Measurements from ENCODE around the gene CLEC4C. TPM values are rescaled to one million over a fixed set of nuclear protein-coding genes. Genes with fewer than 3 reads are reported as not detected.

The CLEC4C gene
- total and polyA plus RNA-seq, 10 of the 15 experiments (the other 5 are each of a cell fraction or from before 2014, with no cell fraction given), result 0.38 to 12.2 (median 4.6) TPM

DNA sequence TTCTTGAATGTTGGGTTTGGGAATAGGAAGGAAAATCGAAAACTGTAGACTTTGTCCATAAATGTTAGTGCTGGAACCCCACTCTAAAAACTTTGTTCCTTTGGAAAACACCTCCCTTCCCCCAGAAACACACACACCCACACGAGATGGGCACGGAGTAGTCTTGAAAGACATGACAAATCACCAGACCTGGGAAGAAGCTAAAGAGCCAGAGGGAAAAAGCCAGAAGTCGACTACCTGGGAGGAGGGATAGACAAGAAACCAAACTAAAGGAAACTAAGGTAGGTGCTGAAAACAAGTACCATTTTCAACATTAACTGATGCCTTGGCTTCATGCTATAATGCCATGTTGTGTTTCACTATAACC is 41.1 kb upstream of the CLEC4C start:
- FAIRE-seq, result no peak
- H2AFZ ChIP-seq (ENCODE audit: control insufficient read depth, low read depth, low read length), result no peak overlapping the region
- POLR2A ChIA-PET, result no interaction called here

DNA sequence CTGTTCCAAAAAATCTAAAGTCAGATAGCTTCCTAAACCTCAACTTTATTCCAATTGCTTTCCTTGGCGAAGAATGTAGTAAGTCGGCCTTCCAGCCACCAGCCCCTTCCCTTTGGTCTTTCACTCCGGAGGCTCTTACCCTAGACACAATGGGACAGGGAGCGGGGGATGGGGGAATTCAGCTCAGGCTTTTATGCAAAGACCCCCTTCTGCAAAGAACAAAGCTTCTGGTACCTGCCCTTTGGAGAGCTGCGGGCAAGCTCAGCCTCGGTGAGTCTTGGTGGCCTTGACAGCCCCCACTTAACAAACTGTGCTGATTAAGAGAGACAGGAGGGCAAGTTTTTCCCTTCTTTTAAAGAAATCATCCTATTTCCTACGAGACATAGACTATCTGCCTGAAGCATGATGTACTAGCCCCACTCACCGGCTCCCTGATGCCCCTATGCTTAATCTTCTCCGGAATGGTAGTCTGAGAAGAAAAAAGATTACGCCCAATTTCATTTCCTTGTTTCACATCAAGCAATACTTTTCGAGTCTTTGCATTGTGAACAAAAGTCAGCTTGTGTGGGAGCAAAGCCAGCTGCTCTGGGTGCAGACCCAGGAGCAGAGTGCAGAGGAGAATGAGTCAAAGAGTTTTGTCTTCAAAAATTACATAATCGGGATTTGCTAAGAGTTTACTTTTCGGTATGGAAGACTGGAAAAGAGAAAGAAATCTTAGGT is 40.6 kb upstream of the CLEC4C start:
- H3K9me3 ChIP-seq (replicated peaks; ENCODE audit: control insufficient read depth, insufficient read depth, low read length), result no peaks in the 10 kb centered on the region
- no peaks in the 10 kb centered on the region; a peak in 1 of 4 replicates for H3K27me3 ChIP-seq (replicated peaks in 1 of 2; ENCODE audit: control insufficient read depth in 2 of 2, insufficient read depth in 2 of 2, low read length in 1 of 2)
- 46% methylated on average over 13 of the region's 13 CpGs for WGBS (ENCODE audit: insufficient coverage, insufficient replicate concordance, low lambda C conversion rate, missing lambda C conversion rate)
- RAD21 ChIA-PET (ENCODE audit: unreplicated experiment), result no interaction called here
- no peaks in the 10 kb centered on the region for H3K79me2 ChIP-seq (ENCODE audit: control insufficient read depth, insufficient read depth, low read length)
- H3K27ac ChIP-seq (ENCODE audit: control insufficient read depth, insufficient read depth), result no peak overlapping the region
- H3K9ac ChIP-seq (ENCODE audit: control insufficient read depth, insufficient read depth, low read length), result no peak overlapping the region
- H3K4me2 ChIP-seq (ENCODE audit: control insufficient read depth, insufficient read depth), result no peak overlapping the region
- ATAC-seq, result no peak
- no peak overlapping the region for H3K4me3 ChIP-seq
- SMC1A ChIA-PET (ENCODE audit: uncharacterized antibody, unreplicated experiment), result no interaction called here
- H4K20me1 ChIP-seq (ENCODE audit: control insufficient read depth, insufficient read depth), result no peaks in the 10 kb centered on the region
- CTCF ChIA-PET, result no interaction called here
- no peak for FAIRE-seq
- POLR2A ChIA-PET, result no interaction called here
- in situ Hi-C loops (cut with MboI), result no loop called here
- H2AFZ ChIP-seq (ENCODE audit: control insufficient read depth, low read depth, low read length), result no peak overlapping the region
- intact Hi-C loops (cut with micrococcal nuclease; ENCODE audit: unreplicated experiment), result no loop called here
- BruUV-seq (replicated peaks), result no TSS peak
- no peaks in the 10 kb centered on the region for H3K36me3 ChIP-seq (ENCODE audit: control insufficient read depth in 2 of 2, insufficient read depth in 2 of 2, low read length in 1 of 2)
- H3K4me1 ChIP-seq (ENCODE audit: control insufficient read depth, insufficient read depth, low read length), result no peaks in the 10 kb centered on the region
- DNase-seq (ENCODE audit: low read depth, low spot score), result no peak
- TF ChIP-seq ZBED1 (IDR thresholded peaks at IDR 0.05; ENCODE audit: borderline replicate concordance), result no peak
- TF ChIP-seq, protein P1, sequence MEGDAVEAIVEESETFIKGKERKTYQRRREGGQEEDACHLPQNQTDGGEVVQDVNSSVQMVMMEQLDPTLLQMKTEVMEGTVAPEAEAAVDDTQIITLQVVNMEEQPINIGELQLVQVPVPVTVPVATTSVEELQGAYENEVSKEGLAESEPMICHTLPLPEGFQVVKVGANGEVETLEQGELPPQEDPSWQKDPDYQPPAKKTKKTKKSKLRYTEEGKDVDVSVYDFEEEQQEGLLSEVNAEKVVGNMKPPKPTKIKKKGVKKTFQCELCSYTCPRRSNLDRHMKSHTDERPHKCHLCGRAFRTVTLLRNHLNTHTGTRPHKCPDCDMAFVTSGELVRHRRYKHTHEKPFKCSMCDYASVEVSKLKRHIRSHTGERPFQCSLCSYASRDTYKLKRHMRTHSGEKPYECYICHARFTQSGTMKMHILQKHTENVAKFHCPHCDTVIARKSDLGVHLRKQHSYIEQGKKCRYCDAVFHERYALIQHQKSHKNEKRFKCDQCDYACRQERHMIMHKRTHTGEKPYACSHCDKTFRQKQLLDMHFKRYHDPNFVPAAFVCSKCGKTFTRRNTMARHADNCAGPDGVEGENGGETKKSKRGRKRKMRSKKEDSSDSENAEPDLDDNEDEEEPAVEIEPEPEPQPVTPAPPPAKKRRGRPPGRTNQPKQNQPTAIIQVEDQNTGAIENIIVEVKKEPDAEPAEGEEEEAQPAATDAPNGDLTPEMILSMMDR (IDR thresholded peaks at IDR 0.05 in 2 of 3, conservative IDR thresholded peaks at IDR 0.05 in 1 of 3; ENCODE audit: control insufficient read depth in 2 of 3, extremely low read depth in 1 of 3, insufficient read depth in 1 of 3, low read depth in 3 of 3, low read length in 3 of 3), result no peak
- TF ChIP-seq FOXM1 (IDR thresholded peaks at IDR 0.05; ENCODE audit: low read depth, low read length), result no peak
- TF ChIP-seq SMAD5 (IDR thresholded peaks at IDR 0.05; ENCODE audit: low read depth), result no peak
- no peak for TF ChIP-seq RB1 (IDR thresholded peaks at IDR 0.05; ENCODE audit: borderline replicate concordance)
- TF ChIP-seq KAT2A (conservative IDR thresholded peaks at IDR 0.05; ENCODE audit: control insufficient read depth, low read depth, low read length), result no peak
- no peak for TF ChIP-seq FOS (IDR thresholded peaks at IDR 0.05; ENCODE audit: borderline replicate concordance, extremely low read depth, insufficient read length)
- TF ChIP-seq ZNF217 (IDR thresholded peaks at IDR 0.05), result no peak
- no peak for TF ChIP-seq IKZF2 (IDR thresholded peaks at IDR 0.05)
- no peak for TF ChIP-seq NR2C1 (IDR thresholded peaks at IDR 0.05)
- TF ChIP-seq ZNF384 (IDR thresholded peaks at IDR 0.05; ENCODE audit: borderline replicate concordance, low read depth, low read length), result no peak
- TF ChIP-seq ZNF622 (IDR thresholded peaks at IDR 0.05), result no peak
- TF ChIP-seq CREB1 (IDR thresholded peaks at IDR 0.05; ENCODE audit: low read depth), result no peak
- no peak for TF ChIP-seq BRCA1 (IDR thresholded peaks at IDR 0.05; ENCODE audit: low read depth, low read length)
- TF ChIP-seq SRF (IDR thresholded peaks at IDR 0.05; ENCODE audit: low read depth in 2 of 2, low read length in 2 of 2), result no peak

More for the DNA sequence above, 41.1 kb upstream of the CLEC4C start:
- Histone ChIP-seq H3K4me3 (no peak overlapping the region), H3K27ac (ENCODE audit: control insufficient read depth, insufficient read depth) (no peak overlapping the region), H4K20me1 (ENCODE audit: control insufficient read depth, insufficient read depth) (no peaks in the 10 kb centered on the region), H3K4me2 (ENCODE audit: control insufficient read depth, insufficient read depth) (no peak overlapping the region), H3K79me2 (ENCODE audit: control insufficient read depth, insufficient read depth, low read length) (no peaks in the 10 kb centered on the region), H3K9me3 (replicated peaks; ENCODE audit: control insufficient read depth, insufficient read depth, low read length) (no peaks in the 10 kb centered on the region), H3K4me1 (ENCODE audit: control insufficient read depth, insufficient read depth, low read length) (no peaks in the 10 kb centered on the region), H3K36me3 (ENCODE audit: control insufficient read depth in 2 of 2, insufficient read depth in 2 of 2, low read length in 1 of 2) (no peaks in the 10 kb centered on the region), H3K9ac (ENCODE audit: control insufficient read depth, insufficient read depth, low read length) (no peak overlapping the region), H3K27me3 (replicated peaks in 1 of 2; ENCODE audit: control insufficient read depth in 2 of 2, insufficient read depth in 2 of 2, low read length in 1 of 2) (no peaks in the 10 kb centered on the region; a peak in 1 of 4 replicates)
- intact Hi-C loops (cut with micrococcal nuclease; ENCODE audit: unreplicated experiment), result no loop called here
- RAD21 ChIA-PET (ENCODE audit: unreplicated experiment), result no interaction called here
- WGBS (ENCODE audit: insufficient coverage, insufficient replicate concordance, low lambda C conversion rate, missing lambda C conversion rate), result 3% methylated on average over 4 of the region's 4 CpGs
- DNase-seq (ENCODE audit: low read depth, low spot score) (no peak), ATAC-seq (no peak)
- SMC1A ChIA-PET (ENCODE audit: uncharacterized antibody, unreplicated experiment), result no interaction called here
- CTCF ChIA-PET, result no interaction called here
- BruUV-seq (replicated peaks), result no TSS peak
- no peak for TF ChIP-seq ZNF622 (IDR thresholded peaks at IDR 0.05)
- TF ChIP-seq BCL11A (IDR thresholded peaks at IDR 0.05; ENCODE audit: low read depth, low read length), result no peak
- TF ChIP-seq ATF7 (IDR thresholded peaks at IDR 0.05; ENCODE audit: low read depth), result no peak
- in situ Hi-C loops (cut with MboI), result no loop called here
